Measurements from ENCODE around the gene TBC1D5.
A peak's percentile ranks its signal among the peaks of the same experiment; 100 is the strongest.
"Not testable (repeated sequence)": the region's sequence is repeated elsewhere in the genome, so short reads cannot be mapped to it uniquely, and the experiment has no call there.

TBC1D5 gene

DNA sequence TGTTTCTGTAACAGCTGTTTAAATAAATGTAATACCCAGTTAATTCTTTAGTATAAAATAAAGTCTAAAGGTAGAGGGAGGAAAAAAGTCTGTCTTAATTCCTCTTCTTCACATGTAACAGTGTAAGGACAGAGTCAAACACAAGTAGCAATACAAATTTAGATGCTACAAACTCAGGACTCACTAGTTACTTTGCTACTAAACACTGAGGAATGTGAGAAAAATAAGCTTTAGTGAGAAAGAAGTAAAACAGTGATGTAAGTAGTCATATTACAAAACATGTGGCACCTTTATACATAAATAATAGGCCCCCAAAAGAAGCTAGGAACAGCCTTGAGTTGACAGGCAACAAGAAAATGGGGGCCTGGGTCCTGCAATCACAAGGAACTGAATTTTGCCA, 113.0 kb downstream of the TBC1D5 start:
- TF ChIP-seq, protein P1, sequence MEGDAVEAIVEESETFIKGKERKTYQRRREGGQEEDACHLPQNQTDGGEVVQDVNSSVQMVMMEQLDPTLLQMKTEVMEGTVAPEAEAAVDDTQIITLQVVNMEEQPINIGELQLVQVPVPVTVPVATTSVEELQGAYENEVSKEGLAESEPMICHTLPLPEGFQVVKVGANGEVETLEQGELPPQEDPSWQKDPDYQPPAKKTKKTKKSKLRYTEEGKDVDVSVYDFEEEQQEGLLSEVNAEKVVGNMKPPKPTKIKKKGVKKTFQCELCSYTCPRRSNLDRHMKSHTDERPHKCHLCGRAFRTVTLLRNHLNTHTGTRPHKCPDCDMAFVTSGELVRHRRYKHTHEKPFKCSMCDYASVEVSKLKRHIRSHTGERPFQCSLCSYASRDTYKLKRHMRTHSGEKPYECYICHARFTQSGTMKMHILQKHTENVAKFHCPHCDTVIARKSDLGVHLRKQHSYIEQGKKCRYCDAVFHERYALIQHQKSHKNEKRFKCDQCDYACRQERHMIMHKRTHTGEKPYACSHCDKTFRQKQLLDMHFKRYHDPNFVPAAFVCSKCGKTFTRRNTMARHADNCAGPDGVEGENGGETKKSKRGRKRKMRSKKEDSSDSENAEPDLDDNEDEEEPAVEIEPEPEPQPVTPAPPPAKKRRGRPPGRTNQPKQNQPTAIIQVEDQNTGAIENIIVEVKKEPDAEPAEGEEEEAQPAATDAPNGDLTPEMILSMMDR (IDR thresholded peaks at IDR 0.05), result no peak
- no peaks in the 10 kb centered on the region for H3K9me3 Mint-ChIP-seq
- H3K36me3 Mint-ChIP-seq (ENCODE audit: low read depth), result peaks cover 4% of the 10 kb centered on the region
- peaks cover 5% of the 10 kb centered on the region for H3K4me1 Mint-ChIP-seq
- H3K27me3 Mint-ChIP-seq (ENCODE audit: low read depth, poor library complexity), result no peaks in the 10 kb centered on the region
- H3K27ac Mint-ChIP-seq, result no peak overlapping the region
- DNase-seq, result no peak
- no peak overlapping the region for H3K4me3 Mint-ChIP-seq

DNA sequence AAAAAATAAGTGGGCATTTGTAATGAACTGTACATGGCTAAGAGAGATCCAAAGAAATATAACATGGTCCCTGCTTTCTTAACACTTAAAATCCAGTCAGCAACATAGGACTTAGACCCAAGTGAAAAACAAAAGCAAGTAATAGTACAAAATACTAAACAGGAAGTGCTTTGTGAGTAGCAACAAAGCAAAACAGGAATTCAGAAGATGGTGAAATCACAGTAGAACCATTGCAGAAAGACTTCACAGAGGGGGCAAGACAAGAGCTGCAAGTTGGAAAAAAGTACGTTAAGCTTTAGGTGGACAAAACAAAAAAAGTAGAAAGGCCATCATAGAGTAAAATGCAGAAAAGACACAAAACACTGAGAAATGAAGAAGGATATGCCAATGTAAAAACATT, 116.0 kb downstream of the TBC1D5 start:
- no peaks in the 10 kb centered on the region for H3K4me1 Mint-ChIP-seq

DNA sequence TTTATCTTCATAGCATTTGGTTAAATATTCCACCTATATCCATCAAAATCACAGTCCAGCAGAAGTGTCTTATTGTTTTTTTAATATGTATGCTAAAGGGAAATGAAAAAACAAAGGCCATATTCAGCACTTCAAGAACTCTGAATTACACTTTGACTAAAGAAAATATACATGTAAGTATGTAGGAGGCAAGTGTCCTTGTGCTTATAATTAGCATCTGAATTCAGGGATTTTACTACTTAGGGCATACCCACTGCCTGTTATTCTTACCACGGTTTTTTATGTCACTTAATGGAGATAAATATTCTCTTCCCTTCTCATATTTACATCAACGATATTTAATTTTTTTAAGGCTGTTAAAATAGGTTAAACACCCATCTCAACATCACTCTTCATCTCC, 117.3 kb downstream of the TBC1D5 start:
- peaks cover 16% of the 10 kb centered on the region for H3K36me3 Mint-ChIP-seq (ENCODE audit: low read depth)
- TF ChIP-seq, protein P1 (IDR thresholded peaks at IDR 0.05), result no peak
- no peaks in the 10 kb centered on the region for H3K9me3 Mint-ChIP-seq
- H3K4me1 Mint-ChIP-seq, result no peaks in the 10 kb centered on the region
- H3K27me3 Mint-ChIP-seq (ENCODE audit: low read depth, poor library complexity), result no peaks in the 10 kb centered on the region
- DNase-seq, result no peak
- no peak overlapping the region for H3K4me3 Mint-ChIP-seq
- H3K27ac Mint-ChIP-seq, result no peak overlapping the region

More for the DNA sequence above, 116.0 kb downstream of the TBC1D5 start:
- H3K27ac Mint-ChIP-seq, result peak overlapping the region; percentile 1
- H3K9me3 Mint-ChIP-seq, result no peaks in the 10 kb centered on the region
- no peaks in the 10 kb centered on the region for H3K27me3 Mint-ChIP-seq (ENCODE audit: low read depth, poor library complexity)
- TF ChIP-seq, protein P1 (IDR thresholded peaks at IDR 0.05), result no peak
- no peak for DNase-seq
- H3K36me3 Mint-ChIP-seq (ENCODE audit: low read depth), result peaks cover 3% of the 10 kb centered on the region
- H3K4me3 Mint-ChIP-seq, result no peak overlapping the region

DNA sequence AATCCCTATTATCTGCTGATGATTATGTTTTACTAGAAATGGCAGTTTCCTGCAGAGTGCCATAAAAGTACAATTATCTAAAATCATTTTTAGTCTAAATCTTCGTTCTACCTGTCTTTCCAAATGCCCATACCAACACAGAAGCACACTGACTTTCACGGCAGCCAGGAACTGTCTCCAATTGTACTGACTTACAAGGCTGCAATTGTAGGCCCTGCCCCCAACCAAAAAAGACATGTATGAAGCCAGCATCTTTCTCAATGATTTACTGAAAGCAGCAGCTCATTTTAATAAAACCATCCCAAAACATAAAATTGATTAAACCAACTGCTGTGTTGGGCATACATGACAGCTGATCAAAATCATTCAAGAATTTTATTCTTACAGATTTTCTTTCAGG, 119.0 kb downstream of the TBC1D5 start:
- no peak overlapping the region for H3K27ac Mint-ChIP-seq
- TF ChIP-seq, protein P1 (IDR thresholded peaks at IDR 0.05), result no peak
- H3K36me3 Mint-ChIP-seq (ENCODE audit: low read depth), result peaks cover 32% of the 10 kb centered on the region
- no peak overlapping the region for H3K4me3 Mint-ChIP-seq
- H3K9me3 Mint-ChIP-seq, result peaks cover 11% of the 10 kb centered on the region
- DNase-seq, result no peak
- H3K27me3 Mint-ChIP-seq (ENCODE audit: low read depth, poor library complexity), result no peaks in the 10 kb centered on the region
- H3K4me1 Mint-ChIP-seq, result no peaks in the 10 kb centered on the region

- Mint-ChIP-seq H3K9me3 (peaks cover 45% of the 10 kb centered on the region), H3K4me3 (no peak overlapping the region), H3K27me3 (ENCODE audit: low read depth, poor library complexity) (no peaks in the 10 kb centered on the region), H3K27ac (no peak overlapping the region), H3K36me3 (ENCODE audit: low read depth) (peaks cover 67% of the 10 kb centered on the region), H3K4me1 (no peaks in the 10 kb centered on the region)
- DNase-seq, result no peak
- TF ChIP-seq, protein P1 (IDR thresholded peaks at IDR 0.05), result no peak
Measured at GRCh38 chr3:17619968-17620367, 122.5 kb downstream of the TBC1D5 start.

DNA sequence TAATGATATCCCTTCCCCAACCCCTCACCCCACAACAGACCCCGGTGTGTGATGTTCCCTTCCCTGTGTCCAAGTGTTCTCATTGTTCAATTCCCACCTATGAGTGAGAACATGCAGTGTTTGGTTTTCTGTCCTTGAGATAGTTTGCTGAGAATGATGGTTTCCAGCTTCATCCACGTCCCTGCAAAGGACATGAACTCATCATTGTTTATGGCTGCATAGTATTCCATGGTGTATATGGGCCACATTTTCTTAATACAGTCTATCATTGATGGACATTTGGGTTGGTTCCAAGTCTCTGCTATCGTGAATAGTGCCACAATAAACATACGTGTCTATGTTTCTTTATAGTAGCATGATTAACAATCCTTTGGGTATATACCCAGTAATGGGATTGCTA, 129.4 kb downstream of the TBC1D5 start:
- peaks cover 58% of the 10 kb centered on the region for H3K36me3 Mint-ChIP-seq (ENCODE audit: low read depth)
- not testable (repeated sequence) for DNase-seq; H3K4me1 Mint-ChIP-seq; H3K4me3 Mint-ChIP-seq; H3K27me3 Mint-ChIP-seq (ENCODE audit: low read depth, poor library complexity); H3K27ac Mint-ChIP-seq
- peaks cover 54% of the 10 kb centered on the region for H3K9me3 Mint-ChIP-seq

All from nephron progenitor cell (in vitro differentiated cells).